HG03135 (cell line): ENCODE results near the gene GGTLC1.

Experiments used
- ATAC-seq: cut with Tn5 transposase; IDR thresholded peaks from one replicate; pipeline ENCODE4 v1.9.1; 2021; ENCODE audit warnings: mild to moderate bottlenecking, moderate library complexity; ENCODE audit not compliant: unreplicated experiment

Gene GGTLC1

DNA sequence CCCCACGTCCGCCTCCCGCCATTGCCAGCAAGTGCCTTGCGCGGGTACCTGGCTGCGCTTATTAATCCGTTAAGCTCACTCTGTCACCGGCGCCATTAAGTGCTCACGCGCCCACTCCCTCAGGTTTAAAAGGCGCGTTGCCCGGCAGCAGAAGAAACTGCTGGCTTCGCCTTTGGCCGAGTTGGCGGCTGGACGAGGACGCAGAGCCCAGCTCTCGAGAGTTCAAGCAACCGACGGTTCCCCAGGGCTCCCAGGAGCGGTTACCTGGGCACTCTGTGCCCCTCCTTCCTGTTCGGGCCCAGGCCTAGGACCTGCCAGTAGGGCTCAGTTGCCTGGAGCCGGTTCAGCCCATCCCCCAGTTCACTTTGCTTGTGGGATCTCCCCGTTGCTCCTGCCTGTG is at the start of gene GGTLC1:
GGTLC1 (minus strand) TSS at position 219 of the 400 bp plus-strand sequence. CDS start 2,168 bp downstream, outside the sequence.
- ATAC-seq, result no peak

DNA sequence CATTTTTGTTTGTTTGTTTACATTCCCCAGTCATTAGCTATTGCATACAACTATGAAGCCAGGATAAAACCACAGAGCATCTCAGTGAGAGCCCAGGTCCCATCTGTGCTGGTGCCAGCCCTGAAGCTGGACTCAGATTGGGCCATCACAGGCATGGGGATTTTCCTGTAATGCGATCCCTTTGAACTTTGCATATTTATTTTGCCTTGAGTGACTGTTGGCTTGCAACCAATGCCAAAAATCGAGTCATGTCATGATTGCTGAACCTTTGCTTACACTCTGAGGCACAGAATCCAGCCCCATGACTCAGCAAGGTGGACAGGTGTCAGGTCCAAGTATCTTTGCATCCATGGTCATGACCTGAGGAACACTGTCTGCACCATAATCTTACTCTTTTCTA is 46.2 kb upstream of the GGTLC1 start:
- no peak for ATAC-seq

DNA sequence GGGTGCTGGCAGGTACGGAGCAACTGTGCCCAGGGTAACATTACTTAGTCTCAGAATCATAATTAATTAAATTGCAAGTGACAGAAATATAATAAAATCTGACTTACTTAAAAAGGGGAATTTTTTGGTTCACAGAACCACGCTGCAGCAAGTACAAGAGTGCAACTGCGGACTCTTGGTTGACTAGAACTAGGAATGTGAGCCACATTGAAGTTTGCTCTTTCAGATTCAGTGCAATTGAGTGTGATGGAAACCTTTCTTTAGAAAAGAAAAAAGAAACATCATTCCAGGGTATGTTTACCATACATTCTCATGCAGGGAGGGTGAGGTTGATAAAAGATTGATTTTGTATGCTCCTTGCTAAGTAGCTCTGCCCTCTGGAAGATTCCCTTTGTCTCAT is 45.0 kb upstream of the GGTLC1 start:
- no peak for ATAC-seq

DNA sequence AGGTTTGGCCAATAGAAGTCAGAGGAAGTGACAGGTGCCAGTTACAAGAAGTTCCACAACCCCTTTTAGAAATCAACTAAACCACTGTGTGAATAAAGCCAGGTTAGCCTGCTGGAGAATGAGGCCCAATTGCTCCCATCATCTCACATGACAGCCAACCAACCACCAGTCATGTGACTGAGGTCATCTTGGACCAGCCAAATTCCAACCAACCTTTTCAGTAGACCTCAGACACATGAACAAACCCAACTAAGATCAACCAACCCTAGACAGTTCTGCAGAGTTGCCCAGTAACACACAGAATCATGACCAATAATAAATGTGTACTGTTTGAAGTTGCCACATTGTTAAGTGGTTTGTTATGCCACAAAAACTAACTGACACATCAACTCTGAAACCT is 44.6 kb upstream of the GGTLC1 start:
- no peak for ATAC-seq

DNA sequence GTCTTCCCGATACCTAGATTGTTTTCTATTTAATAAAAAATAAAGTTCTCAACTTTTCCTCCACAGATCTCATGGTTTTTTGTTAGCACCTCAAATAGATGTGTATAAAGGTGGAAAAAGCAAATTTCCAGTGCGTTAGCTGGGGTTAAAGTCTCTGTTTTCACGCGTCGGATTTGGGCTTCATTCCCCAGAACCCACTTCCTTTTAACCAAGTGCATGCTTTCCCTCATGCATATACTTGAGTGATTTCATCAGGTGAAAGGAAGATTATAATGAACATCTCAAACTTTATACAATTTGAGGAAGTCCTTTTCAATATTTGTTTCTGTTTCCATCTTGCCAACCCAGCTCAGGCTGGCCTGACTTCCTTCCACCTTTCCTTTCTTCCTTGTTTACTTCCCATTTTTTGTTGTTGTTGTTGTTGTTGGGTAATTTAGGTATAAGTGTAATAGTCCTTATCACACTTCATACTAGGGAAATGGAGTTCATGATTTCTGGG is 43.9 kb upstream of the GGTLC1 start:
- ATAC-seq, result no peak

DNA sequence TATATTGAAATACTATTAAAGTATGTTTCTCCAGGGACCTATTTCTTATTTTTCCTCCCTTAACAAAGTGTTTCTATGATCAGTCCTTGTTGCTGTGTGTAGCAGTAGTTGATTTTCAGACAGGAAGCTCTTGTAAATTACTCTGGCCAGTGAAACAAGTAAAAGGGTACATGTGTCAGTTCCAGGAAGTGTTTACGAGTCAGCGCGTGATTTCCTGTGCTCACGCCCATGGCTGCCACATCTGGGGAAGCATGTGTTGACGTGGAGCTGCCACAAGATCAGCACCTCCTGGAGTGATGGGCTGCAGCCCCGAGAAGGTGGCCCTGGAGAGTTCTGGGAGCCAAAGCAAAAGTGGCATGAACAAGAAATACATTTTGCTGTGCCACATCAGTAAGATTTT is 38.6 kb upstream of the GGTLC1 start:
- ATAC-seq, result no peak

DNA sequence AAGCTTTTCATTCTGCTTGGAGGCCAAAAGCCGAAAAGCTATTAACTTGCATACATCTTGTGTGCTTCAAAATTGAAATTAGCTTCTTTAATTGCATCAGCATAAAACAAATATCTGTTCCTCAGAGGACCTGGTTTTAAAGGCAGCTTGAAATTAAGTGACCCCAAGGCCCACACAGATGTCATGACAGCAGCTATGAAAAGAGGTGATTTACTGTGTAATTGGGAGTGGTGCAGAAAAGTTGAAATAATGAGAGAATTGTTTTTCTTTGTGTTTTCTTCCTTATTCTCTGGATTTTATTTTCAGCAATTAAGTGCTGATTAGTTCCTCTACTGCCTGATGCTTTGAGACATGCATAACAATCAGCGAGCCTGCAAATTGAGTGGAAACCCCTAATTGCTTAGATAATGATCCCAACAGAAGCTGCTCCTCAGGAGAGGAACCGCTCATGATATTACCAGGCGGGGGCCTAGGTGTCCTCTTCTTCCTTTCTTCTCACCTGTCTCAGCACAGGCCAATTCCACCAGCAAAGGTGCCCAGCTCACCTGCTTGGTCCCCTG is 34.1 kb upstream of the GGTLC1 start:
- ATAC-seq, result no peak

DNA sequence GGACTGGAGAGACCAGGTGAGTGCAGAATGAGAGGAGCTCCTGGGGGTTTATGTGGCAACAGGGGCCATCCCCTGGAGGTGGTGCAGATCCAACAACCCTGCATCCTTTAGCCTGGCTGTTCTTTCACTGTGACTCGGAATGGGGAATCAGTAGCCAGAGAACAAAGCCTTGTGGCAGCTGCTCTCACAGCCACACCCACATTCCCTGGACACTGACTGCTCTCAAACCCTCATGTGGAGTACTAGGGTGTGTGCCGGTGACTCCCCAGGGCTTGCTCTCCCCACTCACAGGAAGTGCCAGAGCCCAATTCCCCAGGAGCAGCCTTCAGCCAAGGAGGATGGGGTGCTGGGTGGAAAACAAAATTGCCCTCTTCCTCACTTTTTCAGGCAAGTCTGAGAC is 30.2 kb upstream of the GGTLC1 start:
- no peak for ATAC-seq

DNA sequence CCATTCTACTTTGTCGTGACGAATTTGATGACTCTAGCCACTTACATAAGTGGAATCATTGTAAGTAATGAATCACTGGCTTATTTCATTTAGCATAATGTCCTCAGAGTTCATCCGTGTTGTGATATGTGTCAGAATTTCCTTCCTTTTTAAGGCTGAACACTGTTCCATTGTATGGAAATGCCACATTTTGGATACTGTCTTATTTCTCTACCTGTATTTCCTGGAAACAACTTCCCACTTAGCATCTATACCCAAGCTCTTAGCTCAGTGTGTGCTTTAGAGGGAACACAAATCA is 28.8 kb upstream of the GGTLC1 start:
- ATAC-seq, result no peak

DNA sequence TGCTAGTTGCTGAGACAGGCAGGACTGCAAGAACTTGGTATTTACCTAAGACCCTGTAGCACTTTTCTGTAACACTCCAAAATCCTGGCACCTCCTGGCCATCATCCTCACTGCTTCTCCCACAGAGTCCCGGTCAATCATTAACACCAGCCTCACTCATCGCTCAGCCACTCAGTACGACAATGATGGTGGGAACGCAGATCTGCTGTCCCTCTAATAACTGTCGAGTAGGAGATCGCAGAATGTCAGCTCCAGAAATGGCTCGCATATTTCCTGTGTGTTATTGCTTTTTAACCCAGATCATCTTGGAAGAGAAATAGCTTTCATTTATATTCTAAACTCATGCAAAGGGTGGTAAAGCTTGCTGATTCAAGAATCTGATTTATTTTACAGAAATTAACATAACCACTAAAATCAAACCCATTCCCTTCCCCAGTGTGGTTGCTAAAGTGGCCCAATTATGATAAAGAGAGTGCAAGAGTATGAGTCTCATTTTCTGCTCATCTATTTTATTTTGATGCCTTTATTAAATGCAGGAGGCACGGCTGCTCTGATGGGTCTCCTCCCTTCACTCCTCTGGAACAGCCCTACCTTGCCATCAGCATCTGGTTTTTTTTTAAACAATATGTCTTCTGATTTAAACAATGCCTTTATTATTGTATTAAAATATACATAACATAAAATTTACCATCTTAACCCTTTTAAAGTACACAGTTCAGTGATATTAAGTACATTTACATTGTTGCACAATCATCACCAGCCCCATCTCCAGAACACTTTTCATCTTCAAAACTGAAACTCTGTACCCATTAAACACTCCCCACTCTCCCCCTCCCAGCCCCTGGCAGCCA is 28.3 kb upstream of the GGTLC1 start:
- ATAC-seq, result no peak

DNA sequence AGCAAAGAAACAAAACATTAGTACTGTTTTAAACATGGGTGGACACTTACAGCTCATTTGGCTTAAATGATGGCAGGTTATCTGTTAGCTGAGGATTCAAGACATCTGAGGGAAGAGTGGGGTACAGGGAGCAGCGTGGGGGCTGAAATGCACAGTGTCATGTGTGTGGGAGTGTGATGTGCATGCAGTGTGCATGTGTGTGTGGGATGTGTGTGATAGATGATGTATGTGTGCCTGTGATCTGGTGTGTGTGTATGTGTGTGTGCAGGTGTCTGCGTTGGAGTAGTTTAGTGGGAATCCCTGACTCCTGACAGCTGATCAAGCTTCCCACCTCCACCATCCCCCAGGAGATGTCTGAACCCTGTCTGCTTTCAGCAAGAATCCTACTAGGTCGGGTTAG is 25.4 kb upstream of the GGTLC1 start:
- ATAC-seq, result no peak

DNA sequence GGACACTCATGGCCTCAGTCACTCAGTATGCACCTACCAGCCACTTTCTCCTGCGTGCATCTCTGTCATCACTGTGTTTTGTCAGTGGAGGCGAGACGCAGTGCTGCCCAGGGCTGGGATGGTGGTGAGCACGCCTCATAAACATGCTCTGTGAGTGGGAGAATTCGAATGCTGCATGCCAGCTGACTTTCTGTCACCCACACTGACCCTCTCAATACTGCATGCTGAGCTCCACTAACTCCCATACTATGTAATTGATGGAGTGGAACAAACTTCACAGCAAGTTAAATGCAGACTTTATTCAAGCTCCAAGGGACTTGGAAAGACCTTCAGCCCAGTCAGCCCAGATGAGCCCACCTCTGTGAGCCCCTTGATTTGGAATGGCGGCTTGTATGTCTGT is 22.7 kb upstream of the GGTLC1 start:
- no peak for ATAC-seq

DNA sequence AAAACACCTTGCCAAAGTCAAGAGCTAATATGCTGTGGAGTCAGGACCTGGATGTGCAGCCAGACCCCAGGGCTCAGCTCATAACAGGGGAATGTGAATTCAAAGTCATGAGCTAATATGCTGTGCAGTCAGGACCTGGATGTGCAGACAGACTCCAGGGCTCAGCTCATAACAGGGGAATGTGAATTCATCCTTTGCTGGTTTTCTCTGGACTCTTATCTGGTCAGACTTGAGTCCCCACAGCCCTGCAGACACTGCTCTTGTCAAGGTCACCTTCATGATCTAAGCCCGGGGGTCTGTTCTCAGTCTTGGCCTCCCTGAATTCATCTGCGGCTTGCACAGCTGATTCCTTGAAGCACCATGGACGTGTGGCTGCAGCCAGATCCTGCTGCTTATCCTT is 19.2 kb upstream of the GGTLC1 start:
- no peak for ATAC-seq

DNA sequence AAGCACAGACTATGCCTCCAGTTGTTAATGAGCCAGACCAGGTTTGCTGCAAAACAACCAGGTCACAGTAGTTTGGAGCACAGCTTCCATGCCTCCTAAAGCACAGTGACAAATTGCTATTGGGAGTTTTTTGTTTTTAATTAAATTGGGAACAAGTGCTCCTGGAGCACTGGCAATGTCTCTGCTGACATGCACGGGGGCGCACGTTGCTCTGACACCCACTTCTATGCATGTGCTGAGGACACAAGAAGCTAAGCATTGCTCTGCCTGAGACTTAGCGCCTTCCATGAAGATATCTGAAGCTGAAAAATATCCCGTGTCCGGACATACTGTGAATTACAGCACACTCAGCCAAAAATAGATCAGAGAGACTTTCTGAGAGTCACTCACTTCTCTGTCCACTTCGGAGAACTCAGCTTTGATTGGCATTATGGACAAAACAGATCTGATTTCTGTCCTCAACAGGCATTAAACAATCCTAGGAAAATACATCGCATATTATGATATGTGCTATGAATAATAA is 18.6 kb upstream of the GGTLC1 start:
- no peak for ATAC-seq

DNA sequence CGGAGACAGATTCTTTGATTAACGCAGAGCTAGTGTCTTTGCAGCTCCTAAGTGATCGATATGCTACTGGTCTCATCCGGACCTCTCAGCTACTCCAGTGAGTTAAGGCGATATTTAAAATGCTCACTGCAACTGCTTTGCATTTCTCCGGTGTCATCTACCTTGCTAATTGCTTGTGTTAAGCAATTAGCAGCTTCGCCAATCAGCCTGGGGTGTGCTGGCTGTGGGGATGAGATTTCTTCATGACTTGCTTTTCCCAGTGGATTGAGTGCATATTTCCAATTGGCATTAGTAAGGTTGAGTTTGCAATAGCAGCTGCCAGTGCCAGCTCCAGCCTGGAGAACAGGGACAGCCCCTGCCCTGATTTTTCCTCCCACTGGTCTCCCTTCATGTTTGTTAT is 18.0 kb upstream of the GGTLC1 start:
- ATAC-seq, result no peak

DNA sequence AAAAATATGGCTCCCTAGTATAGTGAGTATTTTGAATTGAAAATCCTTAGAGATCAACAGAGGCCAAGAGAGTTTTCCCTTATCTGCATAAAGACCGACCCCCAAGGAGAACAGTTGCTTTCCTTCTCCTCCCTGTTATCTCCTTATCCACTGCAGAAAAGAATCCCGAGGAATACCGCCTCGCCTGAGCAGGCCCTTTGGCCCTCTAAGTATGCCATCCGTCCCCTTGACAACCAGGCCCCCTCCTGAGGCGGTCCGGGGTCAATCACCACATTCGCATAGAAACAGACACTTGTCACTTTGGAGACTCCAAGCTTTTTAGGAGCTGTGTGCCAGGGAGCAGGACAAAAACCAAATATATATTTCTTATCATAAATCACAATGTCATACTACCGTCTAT is 15.9 kb upstream of the GGTLC1 start:
- ATAC-seq, result no peak

DNA sequence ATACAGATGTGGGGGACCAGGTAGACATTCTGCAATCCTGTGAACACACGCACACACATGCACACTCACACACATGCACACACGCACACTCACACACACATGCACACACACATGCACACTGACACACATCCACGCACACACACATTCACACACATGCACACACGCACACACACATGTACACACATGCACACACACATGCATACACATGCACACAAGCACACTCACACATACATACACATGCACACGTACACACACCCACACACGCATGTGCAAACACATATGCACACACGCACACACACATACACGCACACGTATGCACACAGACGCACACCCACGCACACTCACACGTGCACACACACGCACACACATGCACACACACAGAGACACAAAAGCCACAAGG is 14.3 kb upstream of the GGTLC1 start:
- no peak for ATAC-seq

DNA sequence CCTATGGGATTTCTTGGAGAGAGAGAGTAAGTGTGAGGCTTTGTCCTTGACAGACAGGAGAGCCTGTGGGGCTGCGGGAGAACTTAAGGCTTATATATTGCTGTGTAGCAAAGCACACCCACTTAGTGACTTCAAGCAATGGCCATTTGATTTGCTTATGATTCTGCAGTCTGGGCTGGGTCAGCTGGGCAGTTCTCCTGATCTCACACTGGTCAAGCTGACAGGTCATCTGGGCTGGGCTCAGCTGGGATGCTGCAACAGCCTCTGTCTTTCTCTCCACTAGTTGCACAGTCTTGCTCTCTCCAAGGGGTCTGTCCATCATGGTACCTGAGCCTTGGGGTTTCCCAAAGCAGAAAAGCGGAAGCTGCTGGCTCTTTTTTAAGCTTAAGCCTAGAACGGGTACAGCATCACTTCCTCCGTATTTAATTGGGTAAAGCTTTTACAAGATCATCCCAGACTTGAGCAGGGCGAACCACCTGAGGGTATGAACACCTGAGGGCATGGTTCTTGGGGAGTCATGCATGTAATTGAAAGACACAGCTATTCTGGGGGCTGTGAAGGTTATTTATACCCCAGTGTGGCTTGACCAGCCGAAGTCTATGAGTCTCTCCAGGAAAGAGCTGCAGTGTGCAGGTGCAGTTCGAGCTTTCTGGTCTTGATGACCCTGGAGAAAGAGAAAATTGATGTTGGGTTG is 13.3 kb upstream of the GGTLC1 start:
- ATAC-seq, result no peak

DNA sequence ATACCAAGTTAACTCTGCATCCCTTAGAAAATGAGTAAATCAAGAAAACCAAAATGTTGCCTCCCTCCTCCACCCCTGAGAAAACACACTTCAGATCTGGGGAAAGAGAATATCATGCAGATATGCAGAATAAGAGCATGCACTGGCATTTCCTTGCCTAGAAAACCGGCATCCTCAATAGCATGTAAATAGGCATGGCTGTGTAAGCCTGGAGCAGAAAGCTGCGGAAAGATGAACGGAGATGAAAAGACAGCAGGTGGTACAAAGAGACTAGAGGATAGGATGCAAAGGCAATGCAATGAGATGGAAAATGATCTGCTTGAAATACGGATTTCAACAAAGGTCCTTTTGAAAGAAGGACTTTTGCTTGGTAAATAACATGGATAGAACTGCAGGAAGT is 10.3 kb upstream of the GGTLC1 start:
- no peak for ATAC-seq

DNA sequence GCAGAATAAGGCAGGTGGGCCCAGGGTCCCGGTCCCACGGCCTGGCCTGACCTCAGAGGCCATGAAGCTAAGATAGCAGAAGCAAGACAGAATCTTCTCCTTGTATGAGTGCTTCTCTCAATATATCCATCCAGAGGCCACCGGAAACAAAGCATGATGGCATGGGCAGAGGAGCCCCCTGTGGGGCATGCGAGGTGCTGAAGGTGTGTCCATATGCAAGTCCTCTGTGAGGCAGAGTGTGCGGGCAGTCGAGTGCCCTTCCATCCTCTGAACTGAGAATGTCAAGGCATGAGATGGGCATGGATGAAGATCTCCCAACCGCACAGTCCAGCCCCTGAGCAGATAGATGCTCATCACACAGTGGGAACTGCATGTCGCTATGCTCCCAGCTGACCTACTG is 9.8 kb upstream of the GGTLC1 start:
- ATAC-seq, result no peak

DNA sequence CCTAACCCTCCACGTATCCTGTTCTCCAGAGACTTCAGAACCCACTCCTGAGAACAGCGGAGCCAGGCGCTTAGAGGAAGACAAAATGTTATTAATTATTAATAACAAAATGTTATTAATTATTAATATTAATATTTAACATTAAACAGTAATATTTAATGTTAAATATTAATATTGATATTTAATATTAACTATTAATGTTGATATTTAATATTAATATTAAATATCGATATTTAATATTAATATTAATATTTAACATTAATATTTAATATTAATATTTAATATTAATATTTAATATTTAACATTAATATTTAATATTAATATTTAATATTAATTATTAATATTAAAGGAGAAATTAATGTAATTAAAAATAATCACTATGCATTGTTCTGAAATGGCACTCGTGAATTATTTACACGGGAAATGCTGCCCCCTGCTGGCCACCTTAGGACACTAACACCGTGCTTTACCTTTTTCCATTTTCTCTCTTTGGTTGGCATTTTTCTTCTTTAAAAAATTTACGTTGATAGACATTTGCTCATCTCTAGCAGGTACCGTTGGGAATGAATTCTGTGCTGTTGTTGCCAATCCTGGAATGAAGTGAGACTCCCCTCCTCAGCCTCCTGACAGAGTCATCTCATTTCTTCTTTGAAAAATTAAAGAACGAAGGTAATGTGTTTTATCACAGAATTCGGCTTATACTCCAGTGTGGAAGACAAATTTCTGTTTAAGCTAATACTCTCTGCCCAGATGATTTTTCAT is 7.5 kb upstream of the GGTLC1 start:
- no peak for ATAC-seq
